Ishikawa (cell line): ENCODE data around the gene PLAA.

Experiments used
- CEBPB ChIP-seq: IDR thresholded peaks from 2 replicates; pipeline ENCODE4 v1.6.1; 2012
- CREB1 ChIP-seq: IDR thresholded peaks from 2 replicates; pipeline ENCODE4 v1.6.1; 2012; ENCODE audit warnings: low read depth
- EGR1 ChIP-seq: IDR thresholded peaks from 2 replicates; pipeline ENCODE4 v1.6.1; 2012
- EP300 ChIP-seq: IDR thresholded peaks from 2 replicates; pipeline ENCODE4 v1.6.1; 2012; ENCODE audit warnings: borderline replicate concordance
- FOXM1 ChIP-seq: IDR thresholded peaks from 2 replicates; pipeline ENCODE4 v1.6.1; 2012; ENCODE audit warnings: low read depth, borderline replicate concordance
- MAX ChIP-seq: IDR thresholded peaks from 2 replicates; pipeline ENCODE4 v1.6.1; 2012
- NFIC ChIP-seq: IDR thresholded peaks from 2 replicates; pipeline ENCODE4 v1.6.1; 2012
- RAD21 ChIP-seq: IDR thresholded peaks from 2 replicates; pipeline ENCODE4 v1.6.1; 2012; ENCODE audit warnings: low read depth
- REST ChIP-seq: IDR thresholded peaks from 2 replicates; pipeline ENCODE4 v1.6.1; 2012; ENCODE audit warnings: low read depth, mild to moderate bottlenecking
- TAF1 ChIP-seq: IDR thresholded peaks from 2 replicates; pipeline ENCODE4 v1.6.1; 2012; ENCODE audit warnings: low read depth, mild to moderate bottlenecking
- TCF12 ChIP-seq: IDR thresholded peaks from 2 replicates; pipeline ENCODE4 v1.6.1; 2012; ENCODE audit warnings: low read depth
- TEAD4 ChIP-seq: IDR thresholded peaks from 2 replicates; pipeline ENCODE4 v1.6.1; 2012
- USF1 ChIP-seq: IDR thresholded peaks from 2 replicates; pipeline ENCODE4 v1.6.1; 2012
- YY1 ChIP-seq: IDR thresholded peaks from 2 replicates; pipeline ENCODE4 v1.6.1; 2012; ENCODE audit warnings: low read depth
- ZBTB7A ChIP-seq: IDR thresholded peaks from 2 replicates; pipeline ENCODE4 v1.6.1; 2012; ENCODE audit warnings: low read depth

The PLAA gene

GRCh38 chr9:26954050-26954508 is 7.0 kb upstream of the PLAA start:
- TF ChIP-seq TCF12: no peak
- TF ChIP-seq USF1: no peak
- TF ChIP-seq NFIC: no peak
- TF ChIP-seq YY1: no peak
- no peak for TF ChIP-seq EP300
- no peak for TF ChIP-seq TEAD4
- no peak for TF ChIP-seq MAX
- no peak for TF ChIP-seq CEBPB
- TF ChIP-seq TAF1: no peak
- no peak for TF ChIP-seq FOXM1
- TF ChIP-seq ZBTB7A: no peak
- no peak for TF ChIP-seq RAD21
- TF ChIP-seq CREB1: no peak
- TF ChIP-seq REST: no peak
- no peak for TF ChIP-seq EGR1

GRCh38 chr9:26951794-26952193 is 4.8 kb upstream of the PLAA start:
- TF ChIP-seq TEAD4: no peak
- TF ChIP-seq EGR1: no peak
- no peak for TF ChIP-seq MAX
- no peak for TF ChIP-seq TAF1
- TF ChIP-seq CEBPB: no peak
- no peak for TF ChIP-seq NFIC
- no peak for TF ChIP-seq ZBTB7A

GRCh38 chr9:26950521-26950920 is 3.5 kb upstream of the PLAA start:
- TF ChIP-seq MAX: no peak
- TF ChIP-seq TCF12: no peak
- no peak for TF ChIP-seq EP300
- TF ChIP-seq CREB1: no peak
- TF ChIP-seq TAF1: no peak
- no peak for TF ChIP-seq RAD21
- TF ChIP-seq ZBTB7A: no peak
- no peak for TF ChIP-seq NFIC
- TF ChIP-seq USF1: no peak
- TF ChIP-seq FOXM1: no peak
- no peak for TF ChIP-seq YY1
- no peak for TF ChIP-seq TEAD4
- no peak for TF ChIP-seq REST
- no peak for TF ChIP-seq EGR1

GRCh38 chr9:26949637-26950069 is 2.6 kb upstream of the PLAA start:
- no peak for TF ChIP-seq EP300
- no peak for TF ChIP-seq TCF12
- no peak for TF ChIP-seq TAF1
- TF ChIP-seq REST: no peak
- TF ChIP-seq YY1: no peak
- TF ChIP-seq MAX: no peak
- no peak for TF ChIP-seq USF1
- TF ChIP-seq NFIC: no peak
- no peak for TF ChIP-seq RAD21
- no peak for TF ChIP-seq FOXM1
- TF ChIP-seq TEAD4: no peak
- TF ChIP-seq CREB1: no peak
- TF ChIP-seq EGR1: no peak
- TF ChIP-seq CEBPB: no peak
- TF ChIP-seq ZBTB7A: no peak
